GM19023 (cell line): Measurements from ENCODE around the gene PTH2.
"Not testable (repeated sequence)": the region's sequence is repeated elsewhere in the genome, so short reads cannot be mapped to it uniquely, and the experiment has no call there.

Experiments
- ATAC-seq: cut with Tn5 transposase; IDR thresholded peaks from one replicate; pipeline ENCODE4 v1.9.1; 2021; ENCODE audit warnings: mild to moderate bottlenecking, moderate library complexity; ENCODE audit not compliant: unreplicated experiment

PTH2 gene

GRCh38 chr19:49448432-49448786, 25.2 kb upstream of the PTH2 start:
- ATAC-seq: no peak

GRCh38 chr19:49447485-49448431, 24.5 kb upstream of the PTH2 start:
- no peak for ATAC-seq

DNA sequence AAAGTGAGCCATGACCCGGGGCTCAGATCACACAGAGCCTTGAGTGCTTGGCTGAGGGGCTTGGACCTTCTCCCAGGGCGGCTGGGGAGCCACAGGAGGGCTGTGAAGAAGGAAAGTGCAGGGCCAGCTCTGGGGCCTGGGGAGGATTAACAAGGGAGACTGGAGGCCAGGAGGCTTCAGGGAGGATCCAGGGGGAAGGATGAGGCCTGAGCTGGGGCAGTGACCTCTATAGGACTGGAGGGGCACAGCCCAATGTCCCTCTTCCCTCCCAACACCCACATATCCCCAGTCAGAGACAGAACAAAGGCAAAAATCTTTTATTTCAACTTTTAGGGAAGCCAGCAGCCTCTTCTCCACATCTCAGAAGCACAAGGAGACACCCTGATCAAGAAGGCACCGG, 22.8 kb upstream of the PTH2 start:
- ATAC-seq: no peak

- not testable (repeated sequence) for ATAC-seq
Observed at GRCh38 chr19:49444100-49444700, 21.0 kb upstream of the PTH2 start.

GRCh38 chr19:49443366-49444099, 20.3 kb upstream of the PTH2 start:
- ATAC-seq: peak; percentile 73

DNA sequence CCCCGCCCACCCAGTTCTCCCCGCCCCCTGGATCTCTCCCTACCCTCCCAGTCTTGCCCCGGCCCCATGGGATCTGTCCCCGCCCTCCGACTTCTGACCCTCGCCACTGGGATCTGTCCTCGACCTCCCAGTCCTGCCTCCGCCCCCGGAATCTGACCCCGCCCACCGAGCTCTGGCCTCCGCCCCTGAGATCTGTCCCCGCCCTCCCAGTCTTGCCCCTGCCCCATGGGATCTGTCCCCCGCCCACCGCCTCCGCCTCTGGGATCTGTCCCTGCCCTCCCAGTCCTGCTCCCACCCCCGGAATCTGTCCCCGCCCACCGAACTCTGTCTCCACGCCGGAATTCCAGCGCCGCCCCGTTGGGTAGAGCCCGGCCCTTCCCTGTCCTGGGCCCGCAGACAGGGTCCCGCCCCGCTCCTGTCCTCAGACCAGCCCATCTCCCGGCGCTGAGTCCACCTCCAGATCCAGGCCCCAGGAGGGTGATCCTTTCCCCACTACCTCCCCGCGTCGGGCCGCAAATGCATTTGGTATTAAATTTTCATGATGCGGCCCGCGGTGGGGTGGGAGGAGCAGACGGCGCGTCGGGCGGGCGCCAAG, 19.6 kb upstream of the PTH2 start:
- peak; percentile 7 for ATAC-seq

- ATAC-seq: no peak
Observed at GRCh38 chr19:49442354-49442753, 19.1 kb upstream of the PTH2 start.

DNA sequence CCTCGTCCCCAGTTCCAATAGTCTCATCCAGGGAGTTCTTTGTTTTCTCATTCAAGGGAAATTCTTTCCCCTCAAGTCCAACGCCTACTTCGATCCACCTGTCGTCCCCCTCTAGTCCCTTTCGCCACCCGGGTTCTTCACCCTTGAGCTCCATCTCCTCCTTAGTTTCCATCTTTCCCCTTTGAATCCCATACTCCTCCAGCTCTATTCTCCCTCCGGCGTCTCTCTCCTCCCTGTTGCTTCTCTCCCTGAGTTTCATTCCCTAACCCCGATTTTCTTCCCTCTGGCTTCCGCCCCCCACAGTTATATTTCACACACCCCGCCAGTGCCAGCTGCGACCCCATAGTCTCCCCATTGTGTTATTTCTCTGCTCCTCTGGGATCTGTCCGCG, 18.7 kb upstream of the PTH2 start:
- no peak for ATAC-seq

GRCh38 chr19:49441210-49441959, 18.1 kb upstream of the PTH2 start, which contains the start of gene SLC17A7:
SLC17A7 (minus strand) TSS chr19:49441527; CDS start chr19:49441379, 148 bp downstream.
- no peak for ATAC-seq

- ATAC-seq: no peak
Observed at GRCh38 chr19:49440439-49441209, 17.4 kb upstream of the PTH2 start.

DNA sequence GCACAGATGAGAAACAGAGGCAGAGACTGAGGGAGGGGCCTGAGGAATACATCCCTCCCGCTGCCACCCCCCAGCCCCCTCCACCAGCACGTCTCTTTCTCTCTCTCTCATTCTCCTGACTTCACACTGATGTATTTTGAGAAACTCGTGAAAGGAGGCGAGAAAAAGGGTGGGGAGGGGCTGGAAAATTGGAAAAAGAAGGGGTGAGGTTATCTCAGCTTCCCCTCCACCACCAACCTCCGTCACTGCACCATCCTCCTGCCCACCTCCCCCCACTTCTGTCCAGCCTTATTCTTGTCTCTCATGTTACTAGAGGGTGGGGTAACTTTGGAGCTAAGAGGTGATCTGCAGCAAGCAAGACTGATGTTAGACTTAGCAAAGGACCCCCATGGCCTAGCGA, 16.6 kb upstream of the PTH2 start:
- no peak for ATAC-seq

GRCh38 chr19:49438261-49438660, 15.0 kb upstream of the PTH2 start:
- ATAC-seq: no peak

DNA sequence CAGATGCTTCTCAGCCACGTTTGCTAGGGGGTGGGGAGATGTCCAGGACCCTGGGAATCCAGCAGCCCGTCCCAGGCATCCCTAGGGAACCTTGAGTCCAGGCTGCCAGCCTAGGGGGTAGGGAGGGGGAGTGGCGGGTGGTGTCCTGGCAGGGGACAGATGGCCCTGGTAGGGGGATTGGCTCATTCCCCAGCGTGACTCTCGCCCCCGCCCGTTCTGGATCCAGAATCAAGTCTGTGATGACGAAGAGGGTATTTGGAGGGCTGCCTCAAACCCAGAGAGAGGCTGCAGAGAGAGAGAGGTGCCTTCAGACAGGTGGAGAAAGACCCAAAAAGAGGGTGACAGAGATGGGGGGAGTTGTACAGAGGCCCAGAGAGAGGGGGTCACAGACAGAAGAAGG, 14.0 kb upstream of the PTH2 start:
- no peak for ATAC-seq

DNA sequence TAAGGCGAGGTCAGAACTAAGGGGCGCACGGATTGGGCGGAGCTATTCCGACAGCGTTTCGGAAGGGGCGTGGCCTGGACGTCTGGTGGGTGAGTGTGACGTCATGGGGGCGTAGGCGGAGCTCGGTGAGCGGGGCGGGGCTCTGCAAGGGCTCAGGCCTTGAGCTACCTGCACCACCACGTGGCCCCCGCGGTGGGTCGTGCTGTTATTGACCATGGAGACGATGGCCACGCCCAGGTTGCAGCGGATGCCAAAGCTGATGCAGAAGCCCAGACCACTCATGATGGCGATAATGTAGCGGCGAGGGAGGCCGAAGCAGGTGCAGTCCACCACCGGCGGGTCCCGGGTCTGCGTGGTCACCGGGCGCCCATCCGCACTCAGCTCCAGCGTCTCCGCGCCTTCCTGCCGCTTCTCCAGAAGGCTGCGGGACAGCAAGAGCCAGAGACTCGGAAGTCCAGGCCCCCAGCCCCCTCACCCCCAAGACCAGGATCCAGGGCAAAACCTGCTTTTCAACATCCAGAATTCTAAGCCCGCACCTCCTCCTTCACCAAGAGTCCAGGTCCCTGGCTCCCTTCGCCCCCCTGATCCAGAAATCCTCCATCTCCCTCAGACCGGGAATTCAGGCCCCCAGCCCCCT, 13.3 kb upstream of the PTH2 start:
- ATAC-seq: no peak

GRCh38 chr19:49435670-49436069, 12.4 kb upstream of the PTH2 start:
- no peak for ATAC-seq

DNA sequence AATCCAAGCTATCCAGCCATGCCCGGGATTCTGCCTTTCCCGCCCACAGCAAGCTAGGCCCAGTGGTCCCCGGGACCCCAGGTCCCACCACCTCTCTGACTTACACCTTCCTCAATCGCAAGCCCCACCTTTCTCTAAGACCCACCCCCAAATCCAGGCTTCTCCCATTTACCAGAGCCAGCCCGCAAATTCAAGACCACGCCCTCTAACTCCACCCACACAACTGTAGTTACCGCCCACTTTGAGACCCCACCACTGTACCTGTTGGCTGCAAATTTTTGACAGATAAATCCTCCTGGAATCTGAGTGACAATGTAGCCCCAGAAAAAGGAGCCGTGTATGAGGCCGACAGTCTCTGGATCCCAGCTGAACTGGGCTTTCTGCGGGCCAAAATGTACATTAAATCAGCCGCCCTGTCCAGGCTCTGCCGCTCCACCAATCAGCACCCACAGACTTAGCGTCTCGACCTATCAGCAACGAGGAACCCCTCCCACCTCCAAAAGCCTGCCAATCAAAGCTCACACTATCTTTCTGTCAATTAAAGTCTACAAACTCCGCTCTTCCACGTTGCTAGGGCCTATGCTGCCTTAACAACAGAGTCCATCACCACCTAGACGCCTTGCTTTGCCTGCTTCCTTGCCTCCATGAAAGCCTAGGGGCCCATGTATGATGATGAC, 11.8 kb upstream of the PTH2 start:
- no peak for ATAC-seq

- ATAC-seq: no peak
Observed at GRCh38 chr19:49433240-49433901, 10.1 kb upstream of the PTH2 start.
